Thoracic aorta (tissue), 2 donors: ENCODE measurements around the gene PRKAR2A. TPM values are rescaled to one million over a fixed set of nuclear protein-coding genes. Genes with fewer than 3 reads are reported as not detected.
"Not testable (repeated sequence)": the region's sequence is repeated elsewhere in the genome, so short reads cannot be mapped to it uniquely, and the experiment has no call there.

Experiments used
- ATAC-seq: fragments of 150-250 bp; one replicate; pipeline ENCODE4 v1.8.0; 2017; ENCODE audit warnings: low read depth; ENCODE audit not compliant: insufficient number of reproducible peaks, low FRiP score
- DNase-seq: peaks from one replicate; pipeline ENCODE4 v3.0.0-alpha.2; 2020; ENCODE audit warnings: low spot score
- H3K27ac ChIP-seq, 2 donors: fragments of 200-600 bp; sonication (generic); 1 replicate in 1 of 2; 2 replicates in 1 of 2; pipeline ENCODE4 v1.5.1; 2016; ENCODE audit warnings: mild to moderate bottlenecking in 2 of 2, moderate library complexity in 2 of 2
- H3K27me3 ChIP-seq: fragments of 200-600 bp; sonication (generic); replicated peaks from 2 replicates; pipeline ENCODE4 v1.6.0; 2016; ENCODE audit warnings: mild to moderate bottlenecking; ENCODE audit not compliant: insufficient read depth
- H3K36me3 ChIP-seq: fragments of 200-600 bp; sonication (generic); one replicate; pipeline ENCODE4 v1.5.1; 2016
- H3K4me1 ChIP-seq, 2 donors: fragments of 200-600 bp; sonication (generic); 1 replicate in 1 of 2; 2 replicates in 1 of 2; pipeline versions ENCODE4 v1.5.1 to v1.6.0; 2016; ENCODE audit warnings: low read depth in 2 of 2, mild to moderate bottlenecking in 1 of 2; ENCODE audit not compliant: control insufficient read depth in 1 of 2
- H3K4me3 ChIP-seq: fragments of 200-600 bp; sonication (generic); 2 replicates; pipeline ENCODE4 v1.5.1; 2016; ENCODE audit warnings: mild to moderate bottlenecking
- H3K9me3 ChIP-seq: fragments of 200-600 bp; sonication (generic); 2 replicates; pipeline ENCODE4 v1.5.1; 2016
- total RNA-seq, 2 donors: library from RNA; depleted of rRNA; stranded (reverse); fragments of >200 nt; gene quantifications; one replicate each; pipeline versions ENCODE4 v1.1.0 to v1.2.3, GENCODE V29; 2016
- TF ChIP-seq, protein P1 (sequence below): fragments of 200-600 bp; sonication (generic); IDR thresholded peaks from one replicate; pipeline ENCODE4 v1.5.1; 2019; ENCODE audit warnings: antibody characterized with exemption

The PRKAR2A gene
- total RNA-seq, 2 donors from 2014 or later: 66.4 to 69.5 TPM

DNA sequence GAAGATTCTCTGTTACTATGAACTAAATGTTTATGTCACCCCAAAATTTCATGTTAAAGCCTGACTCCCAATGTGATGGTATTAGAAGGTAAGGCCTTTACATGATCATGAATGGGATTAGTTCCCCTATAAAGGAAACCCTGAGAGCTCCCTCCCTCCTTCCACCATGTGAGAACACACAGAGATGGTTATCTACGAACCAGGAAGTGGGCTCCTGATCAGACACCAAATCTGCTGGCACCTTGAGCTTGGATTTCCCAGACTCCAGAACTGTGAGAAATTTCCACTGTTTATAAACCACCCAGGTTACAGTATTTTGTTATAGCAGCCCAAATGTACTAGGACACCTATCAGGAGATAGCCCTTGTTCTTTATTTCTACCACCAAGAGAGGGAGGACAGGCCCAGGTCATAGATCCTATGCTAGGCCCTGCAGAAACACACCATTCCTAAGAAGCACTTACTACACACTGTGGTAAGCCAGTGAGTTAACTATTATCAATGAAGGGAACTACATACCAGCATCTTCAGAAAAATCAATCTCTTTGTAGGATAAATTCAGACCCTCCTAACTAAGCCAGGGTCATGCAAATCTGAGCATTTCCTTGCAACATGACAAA, 59.0 kb downstream of the PRKAR2A start:
- Histone ChIP-seq H3K4me3 (no peak overlapping the region), H3K9me3 (no peaks in the 10 kb centered on the region), H3K27me3 (no peaks in the 10 kb centered on the region), H3K36me3 (peaks cover 9% of the 10 kb centered on the region), H3K27ac (no peak overlapping the region), H3K4me1 (no peaks in the 10 kb centered on the region)
- DNase-seq (no peak), ATAC-seq (no peak)
- TF ChIP-seq, protein P1, sequence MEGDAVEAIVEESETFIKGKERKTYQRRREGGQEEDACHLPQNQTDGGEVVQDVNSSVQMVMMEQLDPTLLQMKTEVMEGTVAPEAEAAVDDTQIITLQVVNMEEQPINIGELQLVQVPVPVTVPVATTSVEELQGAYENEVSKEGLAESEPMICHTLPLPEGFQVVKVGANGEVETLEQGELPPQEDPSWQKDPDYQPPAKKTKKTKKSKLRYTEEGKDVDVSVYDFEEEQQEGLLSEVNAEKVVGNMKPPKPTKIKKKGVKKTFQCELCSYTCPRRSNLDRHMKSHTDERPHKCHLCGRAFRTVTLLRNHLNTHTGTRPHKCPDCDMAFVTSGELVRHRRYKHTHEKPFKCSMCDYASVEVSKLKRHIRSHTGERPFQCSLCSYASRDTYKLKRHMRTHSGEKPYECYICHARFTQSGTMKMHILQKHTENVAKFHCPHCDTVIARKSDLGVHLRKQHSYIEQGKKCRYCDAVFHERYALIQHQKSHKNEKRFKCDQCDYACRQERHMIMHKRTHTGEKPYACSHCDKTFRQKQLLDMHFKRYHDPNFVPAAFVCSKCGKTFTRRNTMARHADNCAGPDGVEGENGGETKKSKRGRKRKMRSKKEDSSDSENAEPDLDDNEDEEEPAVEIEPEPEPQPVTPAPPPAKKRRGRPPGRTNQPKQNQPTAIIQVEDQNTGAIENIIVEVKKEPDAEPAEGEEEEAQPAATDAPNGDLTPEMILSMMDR: no peak

DNA sequence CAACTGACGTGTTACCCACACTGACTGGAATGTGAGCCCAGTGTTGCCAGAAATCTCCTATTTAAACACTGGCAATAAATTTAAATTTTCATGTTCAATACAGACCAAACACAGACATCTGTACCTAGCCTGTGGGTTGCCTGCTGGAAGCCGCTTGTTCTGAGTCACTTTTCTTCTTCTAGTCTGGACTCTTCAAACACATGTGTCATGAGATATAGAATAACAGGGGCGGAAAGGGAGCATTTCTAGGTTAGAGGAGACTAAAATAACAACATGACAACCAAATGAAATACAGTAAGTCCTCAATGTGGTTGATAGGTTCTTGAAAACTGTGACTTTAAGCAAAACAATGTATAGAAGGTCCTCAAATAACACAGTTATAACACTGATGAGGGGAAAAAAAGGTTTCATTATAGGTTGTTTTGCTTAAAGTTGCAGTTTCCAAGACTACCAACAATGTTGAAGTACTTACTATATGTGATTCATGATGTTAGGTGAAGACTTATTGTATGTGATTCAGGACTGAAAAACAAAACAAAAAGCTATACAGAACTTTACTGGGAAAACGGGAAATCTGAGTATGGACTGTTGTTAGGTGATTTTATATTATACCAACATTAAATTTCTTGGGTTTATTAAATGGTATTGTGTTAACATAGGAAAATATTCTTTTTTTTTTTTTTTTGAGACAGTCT, 63.1 kb downstream of the PRKAR2A start:
- no peak overlapping the region for H3K4me3 ChIP-seq
- H3K27me3 ChIP-seq: no peaks in the 10 kb centered on the region
- ATAC-seq: no peak
- TF ChIP-seq, protein P1: no peak
- no peak for DNase-seq
- no peak overlapping the region for H3K27ac ChIP-seq
- H3K4me1 ChIP-seq: no peaks in the 10 kb centered on the region
- H3K9me3 ChIP-seq: no peaks in the 10 kb centered on the region
- peaks cover 27% of the 10 kb centered on the region for H3K36me3 ChIP-seq

DNA sequence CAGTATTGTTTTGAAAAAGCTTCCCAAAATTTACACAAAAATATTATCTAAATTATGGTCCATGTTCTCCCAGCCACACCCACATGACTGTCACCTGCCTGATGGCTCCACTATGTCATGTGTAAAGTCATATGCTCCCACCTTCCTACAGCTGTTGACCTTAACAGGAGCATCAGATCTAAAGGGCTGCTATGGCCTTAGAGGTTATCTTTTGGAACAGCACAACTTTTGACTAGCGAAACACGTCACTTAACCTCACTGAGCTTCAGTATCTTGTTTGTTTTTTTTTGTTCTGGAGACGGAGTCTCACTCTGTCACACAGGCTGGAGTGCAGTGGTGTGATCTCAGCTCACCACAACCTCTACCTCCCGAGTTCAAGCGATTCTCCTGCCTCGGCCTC, 64.4 kb downstream of the PRKAR2A start:
- Histone ChIP-seq H3K27me3 (no peaks in the 10 kb centered on the region), H3K36me3 (peaks cover 22% of the 10 kb centered on the region), H3K27ac (no peak overlapping the region), H3K4me3 (no peak overlapping the region), H3K9me3 (no peaks in the 10 kb centered on the region), H3K4me1 (no peaks in the 10 kb centered on the region)
- ATAC-seq (no peak), DNase-seq (no peak)
- TF ChIP-seq, protein P1: no peak

- ATAC-seq (no peak), DNase-seq (no peak)
- TF ChIP-seq, protein P1: no peak
- Histone ChIP-seq H3K27me3 (no peaks in the 10 kb centered on the region), H3K4me1 (no peaks in the 10 kb centered on the region), H3K36me3 (peaks cover 27% of the 10 kb centered on the region), H3K9me3 (no peaks in the 10 kb centered on the region), H3K4me3 (no peak overlapping the region), H3K27ac (no peak overlapping the region)
These were observed 65.6 kb downstream of the PRKAR2A start for GRCh38 chr3:48782046-48782445.

DNA sequence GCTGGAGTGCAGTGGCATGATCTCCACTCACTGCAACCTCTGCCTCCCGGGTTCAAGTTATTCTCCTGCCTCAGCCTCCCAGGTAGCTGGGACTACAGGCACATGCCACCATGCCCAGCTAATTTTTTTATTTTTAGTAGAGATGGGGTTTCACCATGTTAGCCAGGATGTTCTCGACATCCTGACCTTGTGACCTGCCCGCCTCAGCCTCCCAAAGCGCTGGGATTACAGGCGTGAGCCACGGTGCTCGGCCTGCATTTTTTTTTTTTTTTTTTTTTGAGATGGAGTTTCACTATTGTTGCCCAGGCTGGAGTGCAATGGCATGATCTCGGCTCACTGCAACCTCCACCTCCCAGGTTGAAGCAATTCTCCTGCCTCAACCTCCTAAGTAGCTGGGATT, 69.1 kb downstream of the PRKAR2A start:
- not testable (repeated sequence) for H3K27me3 ChIP-seq, H3K9me3 ChIP-seq, H3K27ac ChIP-seq, ATAC-seq, H3K4me1 ChIP-seq, H3K4me3 ChIP-seq, DNase-seq
- peaks cover 27% of the 10 kb centered on the region for H3K36me3 ChIP-seq
